HG02623 (cell line): ENCODE data around the gene TMCC1.
"Not testable (repeated sequence)": the region's sequence is repeated elsewhere in the genome, so short reads cannot be mapped to it uniquely, and the experiment has no call there.

Experiments used
- ATAC-seq: cut with Tn5 transposase; IDR thresholded peaks from one replicate; pipeline ENCODE4 v1.9.1; 2021; ENCODE audit warnings: moderate library complexity; ENCODE audit not compliant: unreplicated experiment

The TMCC1 gene

DNA sequence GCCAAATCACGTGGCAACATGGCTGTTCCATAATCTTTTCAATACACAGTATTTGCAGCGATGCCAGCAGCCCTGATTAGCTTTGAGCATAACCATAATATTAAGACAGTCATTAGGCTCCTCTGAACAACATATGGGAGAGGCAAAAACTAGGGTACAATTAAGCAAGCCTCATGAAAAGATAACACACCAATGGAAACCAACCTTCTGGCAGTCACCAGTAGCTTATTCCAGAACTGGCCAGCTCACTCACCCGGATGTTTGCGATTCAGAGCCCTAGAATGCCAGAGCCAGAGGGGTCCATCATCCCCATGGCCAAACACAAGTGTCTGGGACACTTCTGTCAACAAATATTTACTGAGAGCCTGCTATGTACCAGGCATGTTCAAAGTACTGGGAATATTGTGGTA is 238.2 kb downstream of the TMCC1 start:
- no peak for ATAC-seq

DNA sequence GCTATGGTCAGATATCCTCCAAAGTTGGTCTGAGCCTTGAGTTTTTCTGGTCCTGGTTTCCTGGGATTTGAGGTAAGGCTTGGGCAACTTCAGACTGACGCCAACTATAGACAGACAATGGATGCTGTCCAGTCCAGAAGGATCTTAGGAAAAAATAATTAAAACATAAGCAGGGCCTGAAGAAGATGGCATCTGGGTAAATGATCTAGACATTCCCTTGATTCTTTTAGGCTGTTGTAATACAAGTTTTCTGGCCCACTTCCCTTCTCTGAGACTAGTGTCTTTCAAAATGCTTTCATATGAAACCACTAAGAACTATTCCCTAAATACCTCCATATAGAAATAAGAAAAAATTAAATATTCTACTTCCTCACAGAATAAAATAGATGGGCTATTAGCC is 239.4 kb downstream of the TMCC1 start:
- no peak for ATAC-seq

DNA sequence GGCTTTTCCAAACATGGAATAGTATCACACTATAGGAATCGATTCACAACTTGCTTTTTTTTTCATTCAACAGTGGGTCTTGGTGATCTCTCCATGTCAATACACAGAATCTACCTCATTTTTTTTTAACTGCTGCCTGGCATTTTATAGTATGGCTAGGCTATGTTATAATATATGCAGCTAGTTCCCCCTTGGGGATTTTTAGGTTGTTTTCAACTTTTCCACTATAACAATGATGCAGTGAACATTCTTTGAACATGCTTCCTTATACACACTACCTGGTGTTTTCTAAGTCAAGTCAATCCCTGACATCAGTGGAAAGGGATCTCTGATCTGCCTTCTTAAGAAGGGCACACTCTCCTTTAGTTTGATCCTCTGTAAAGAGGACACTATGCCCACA is 240.5 kb downstream of the TMCC1 start:
- ATAC-seq, result no peak

DNA sequence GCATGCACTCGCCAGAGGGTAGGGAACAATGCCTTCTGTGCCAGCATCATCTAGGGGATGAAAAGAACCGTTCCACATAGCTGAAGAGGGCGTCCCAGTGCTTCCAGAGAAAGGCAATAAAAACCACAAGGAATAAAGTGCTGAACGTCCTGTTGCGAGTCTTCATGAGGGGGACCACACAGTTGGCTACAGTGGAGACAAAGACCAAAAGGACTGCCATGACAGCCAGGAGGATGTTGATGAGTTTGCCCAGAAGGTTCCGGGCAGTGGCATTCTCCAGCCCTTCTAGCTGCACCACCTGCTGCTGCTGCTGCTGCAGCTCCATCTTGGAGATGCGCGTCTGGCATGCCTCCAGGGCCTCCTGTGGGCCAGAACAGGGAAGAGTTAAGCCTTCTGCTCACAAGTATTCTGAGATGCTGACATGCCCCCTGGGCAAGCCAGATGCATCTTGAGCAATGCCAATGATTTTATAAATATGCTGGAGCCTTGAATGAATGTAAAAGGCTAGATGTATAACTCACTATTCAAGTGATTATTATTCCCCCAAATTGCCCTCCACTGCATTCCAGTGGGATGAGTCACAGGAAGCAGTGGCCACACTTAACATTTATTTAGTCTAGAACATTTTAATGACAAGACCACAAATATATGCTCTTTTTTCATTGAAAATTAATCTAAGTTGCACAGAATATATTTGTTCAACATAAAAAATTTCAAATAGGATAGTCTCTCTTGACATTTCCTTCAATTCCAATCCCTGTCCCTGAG is 241.9 kb downstream of the TMCC1 start:
- no peak for ATAC-seq

DNA sequence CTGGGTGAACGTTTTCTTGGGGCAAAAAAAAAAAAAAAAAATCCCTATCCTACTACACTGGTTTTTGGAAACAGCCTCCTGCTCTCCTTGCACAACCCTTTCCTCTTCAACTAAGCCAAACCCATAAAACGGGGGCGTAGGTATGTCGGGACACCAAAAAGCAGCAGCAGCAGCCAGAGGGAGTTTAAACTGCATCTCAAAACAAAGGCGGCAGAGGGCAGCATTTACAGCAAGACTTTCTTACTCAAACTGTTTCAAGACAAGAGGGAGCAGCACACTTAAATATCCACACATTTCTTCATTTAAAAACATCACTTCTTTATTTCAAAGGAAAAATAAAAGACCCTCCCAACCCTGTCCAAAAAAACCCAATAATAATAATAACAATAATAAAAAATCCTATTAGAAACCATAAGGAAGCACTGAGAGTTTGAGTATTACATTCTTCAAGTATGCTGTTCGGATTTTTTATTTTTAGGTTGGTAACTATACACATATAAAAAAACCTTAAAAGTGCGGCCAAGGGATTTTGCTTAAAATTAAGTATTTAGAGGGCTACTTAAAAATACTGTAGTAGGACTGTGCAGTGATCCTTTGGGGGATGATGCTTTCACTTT is 243.1 kb downstream of the TMCC1 start:
- no peak for ATAC-seq

DNA sequence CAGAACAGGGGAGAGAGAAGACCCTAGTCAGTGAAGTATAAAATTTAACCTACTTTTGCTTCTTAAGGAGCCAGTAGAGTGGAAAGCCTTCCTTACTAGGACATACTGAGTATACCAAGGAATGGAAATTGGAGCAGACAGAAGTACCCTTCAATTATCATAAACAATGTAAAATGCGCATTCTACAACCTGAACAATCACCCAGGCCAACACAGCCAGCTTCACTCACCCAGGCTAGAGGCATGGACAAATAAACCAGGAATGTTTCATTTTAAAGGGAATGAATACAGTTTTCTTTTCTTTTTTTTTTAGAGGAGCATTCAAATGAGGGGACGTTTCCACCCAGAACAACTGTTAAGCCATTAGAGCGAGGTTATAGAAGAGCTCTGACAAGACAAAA is 245.1 kb downstream of the TMCC1 start:
- no peak for ATAC-seq

DNA sequence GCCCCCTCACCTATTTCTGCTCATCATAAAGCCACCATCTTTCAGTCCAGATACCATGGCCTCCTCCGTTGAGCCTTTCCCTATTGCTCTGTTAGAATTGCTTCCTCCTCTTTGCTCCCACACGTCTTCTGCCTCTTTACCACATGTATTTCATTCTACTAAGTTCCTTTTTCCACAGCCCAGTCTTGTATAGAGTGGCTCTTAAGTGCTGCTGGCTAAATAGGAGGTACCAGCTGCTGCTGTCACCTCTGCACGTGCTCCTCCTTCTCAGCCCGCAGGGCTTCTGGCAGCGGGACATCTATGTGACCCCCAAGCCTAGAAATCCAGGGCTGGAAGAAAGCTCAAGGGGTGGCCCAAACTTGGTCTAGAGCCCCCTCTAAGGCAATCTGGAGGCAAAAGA is 248.2 kb downstream of the TMCC1 start:
- ATAC-seq, result no peak

DNA sequence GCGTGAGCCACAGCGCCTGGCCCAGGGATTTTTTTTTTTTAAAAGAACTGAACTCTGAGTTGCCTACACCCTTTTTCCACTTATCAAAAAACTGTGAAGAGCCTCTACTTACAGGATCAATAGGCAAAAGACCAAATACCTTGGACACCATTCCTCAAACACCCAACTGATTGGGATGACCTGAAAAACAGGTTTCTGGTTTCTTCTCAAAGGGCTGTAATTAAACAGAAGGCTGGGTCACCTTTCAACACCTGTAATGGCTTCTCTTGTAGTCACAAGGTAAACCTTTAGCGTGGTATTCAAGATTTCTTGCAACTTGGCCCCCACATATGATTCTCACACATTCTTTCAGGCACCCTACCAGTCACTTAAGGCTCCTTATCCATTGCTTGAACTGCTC is 248.7 kb downstream of the TMCC1 start:
- ATAC-seq, result no peak

DNA sequence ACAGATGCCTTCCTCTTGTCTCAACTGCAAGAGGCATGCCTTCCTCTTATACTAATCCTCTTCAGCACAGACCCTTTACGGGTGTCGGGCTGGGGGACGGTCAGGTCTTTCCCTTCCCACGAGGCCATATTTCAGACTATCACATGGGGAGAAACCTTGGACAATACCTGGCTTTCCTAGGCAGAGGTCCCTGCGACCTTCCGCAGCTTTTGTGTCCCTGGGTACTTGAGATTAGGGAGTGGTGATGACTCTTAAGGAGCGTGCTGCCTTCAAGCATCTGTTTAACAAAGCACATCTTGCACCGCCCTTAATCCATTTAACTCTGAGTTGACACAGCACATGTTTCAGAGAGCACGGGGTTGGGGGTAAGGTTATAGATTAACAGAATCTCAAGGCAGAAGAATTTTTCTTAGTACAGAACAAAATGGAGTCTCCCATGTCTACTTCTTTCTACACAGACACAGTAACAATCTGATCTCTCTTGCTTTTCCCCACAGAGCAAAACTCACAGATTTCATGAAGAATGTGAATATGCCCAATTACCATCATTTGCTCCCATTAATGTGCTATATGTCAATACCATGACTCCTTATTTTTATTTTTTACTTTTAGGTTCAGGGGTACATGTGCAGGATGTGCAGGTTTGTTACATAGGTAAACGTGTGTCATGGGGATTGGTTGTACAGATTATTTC is 251.8 kb downstream of the TMCC1 start:
- not testable (repeated sequence) for ATAC-seq

DNA sequence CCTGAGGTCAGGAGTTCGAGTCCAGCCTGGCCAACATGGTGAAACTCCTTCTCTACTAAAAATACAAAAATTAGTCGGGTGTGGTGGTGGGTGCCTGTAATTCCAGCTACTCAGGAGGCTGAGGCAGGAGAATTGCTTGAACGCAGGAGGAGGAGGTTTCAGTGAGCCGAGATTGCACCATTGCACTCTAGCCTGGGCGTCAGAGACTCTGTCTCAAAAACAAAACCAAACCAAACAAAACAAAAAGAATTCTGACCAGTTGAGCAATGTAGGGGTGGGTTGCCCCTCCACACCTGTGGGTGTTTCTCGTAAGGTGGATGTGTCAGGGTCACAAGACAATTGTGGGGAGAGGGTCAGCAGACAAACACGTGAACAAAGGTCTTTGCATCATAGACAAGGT is 252.5 kb downstream of the TMCC1 start:
- ATAC-seq, result not testable (repeated sequence)

DNA sequence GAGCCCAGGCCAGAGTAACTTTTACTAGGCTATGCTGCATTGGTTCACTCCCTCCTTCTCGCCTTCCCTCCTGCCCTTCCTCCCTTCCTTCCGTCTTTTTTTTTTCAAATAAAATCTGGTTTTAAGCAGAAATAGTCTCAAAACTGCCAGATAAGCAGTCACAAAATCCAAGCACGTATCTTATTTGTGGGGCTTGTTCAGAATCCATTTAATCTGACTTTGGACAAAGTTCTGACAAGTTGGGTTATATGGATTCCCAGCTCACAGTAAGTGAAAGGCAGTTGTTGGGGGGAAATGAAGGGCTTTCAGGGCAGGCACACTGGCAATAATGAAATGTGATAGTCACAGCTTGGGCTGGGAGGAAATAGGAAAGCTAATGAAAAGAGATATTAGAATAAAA is 255.0 kb downstream of the TMCC1 start:
- ATAC-seq, result no peak

DNA sequence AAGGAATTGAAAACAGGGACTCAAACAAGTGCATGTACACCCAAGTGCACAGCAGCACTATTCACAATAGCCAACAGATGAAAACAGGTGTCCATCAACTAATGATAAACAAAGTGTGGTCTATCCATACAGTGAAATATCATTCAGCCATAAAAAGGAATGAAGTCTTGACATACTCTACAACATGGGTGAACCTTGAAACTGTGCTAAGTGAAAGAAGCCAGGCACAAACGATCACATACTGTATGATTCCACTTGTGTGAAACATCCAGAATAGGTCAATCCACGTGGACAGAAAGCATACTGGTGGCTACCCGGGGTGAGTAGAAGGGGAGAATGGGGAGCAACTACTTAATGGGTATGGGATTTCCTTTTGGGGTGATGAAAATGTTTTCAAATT is 257.4 kb downstream of the TMCC1 start:
- no peak for ATAC-seq

DNA sequence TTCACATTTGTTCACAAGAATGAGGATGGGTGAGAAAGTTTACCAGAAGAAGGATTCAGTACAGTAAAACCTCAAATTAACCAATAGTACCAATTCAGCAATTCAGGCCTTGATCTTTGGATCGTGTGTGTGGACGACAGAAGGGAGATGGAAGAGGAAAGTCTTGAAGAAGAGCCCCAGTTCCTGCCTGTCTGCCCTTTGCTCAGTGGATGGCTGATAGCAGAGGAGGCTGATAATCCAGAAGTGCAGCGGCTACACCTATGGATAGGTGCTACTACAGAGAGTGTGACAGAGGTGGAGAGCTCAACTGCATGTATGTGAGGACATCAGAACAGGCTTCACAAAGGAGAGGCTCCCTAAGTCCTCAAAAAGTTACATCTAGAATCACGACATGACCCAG is 257.9 kb downstream of the TMCC1 start:
- no peak for ATAC-seq

DNA sequence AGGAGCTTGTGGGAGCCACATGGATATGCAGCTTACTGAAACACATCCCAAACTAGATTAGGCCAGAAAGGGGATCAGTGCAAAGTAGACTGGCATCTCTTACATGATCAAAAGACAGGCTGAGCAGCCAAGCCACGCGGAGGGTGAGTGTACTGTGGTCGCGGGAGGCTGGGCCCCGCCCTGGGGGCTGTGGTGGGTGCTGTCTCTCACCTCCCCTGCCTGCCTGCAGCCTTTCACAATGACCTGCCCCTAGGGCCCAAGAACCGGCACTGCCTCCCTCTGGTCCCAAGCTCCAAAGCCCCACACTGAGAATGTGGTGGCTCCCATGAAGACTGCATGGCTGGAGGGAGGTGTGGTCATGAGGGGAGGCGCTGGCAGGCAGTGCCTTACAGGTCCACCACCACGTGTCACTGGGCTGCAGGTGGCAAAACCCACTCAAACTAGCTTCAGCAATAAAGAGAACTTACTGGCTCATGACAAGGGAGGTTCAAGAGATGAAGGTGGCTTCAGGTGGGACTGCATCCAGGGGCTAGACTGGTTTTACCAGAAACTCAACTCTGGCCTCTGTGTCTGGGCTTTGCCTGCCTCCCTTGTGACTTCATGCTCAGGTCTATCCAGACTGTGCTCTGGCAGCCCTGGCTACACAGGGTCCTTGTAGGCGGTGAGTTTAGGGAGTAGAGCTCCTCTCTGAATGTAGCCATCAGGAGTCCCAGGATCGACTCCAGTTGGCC is 259.6 kb downstream of the TMCC1 start:
- ATAC-seq, result no peak

DNA sequence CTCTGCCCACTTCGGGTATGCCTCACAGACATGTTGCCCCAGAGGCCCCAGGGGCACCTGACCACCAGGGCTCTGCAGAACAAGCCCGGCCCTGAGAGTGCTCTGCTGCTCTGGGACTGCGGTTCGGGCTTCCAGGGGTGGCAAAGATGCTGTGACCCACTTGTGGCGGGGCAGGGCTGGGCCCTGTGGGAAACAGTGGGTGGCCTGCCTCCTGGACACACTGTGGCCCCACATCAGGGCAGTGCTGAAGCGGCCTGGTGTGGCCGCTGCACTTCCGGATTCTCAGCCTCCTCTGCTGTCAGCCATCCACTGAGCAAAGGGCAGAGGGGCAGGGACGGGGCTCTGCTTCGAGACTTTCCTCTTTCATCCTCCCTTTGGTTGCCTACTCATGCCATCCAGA is 260.5 kb downstream of the TMCC1 start:
- no peak for ATAC-seq

DNA sequence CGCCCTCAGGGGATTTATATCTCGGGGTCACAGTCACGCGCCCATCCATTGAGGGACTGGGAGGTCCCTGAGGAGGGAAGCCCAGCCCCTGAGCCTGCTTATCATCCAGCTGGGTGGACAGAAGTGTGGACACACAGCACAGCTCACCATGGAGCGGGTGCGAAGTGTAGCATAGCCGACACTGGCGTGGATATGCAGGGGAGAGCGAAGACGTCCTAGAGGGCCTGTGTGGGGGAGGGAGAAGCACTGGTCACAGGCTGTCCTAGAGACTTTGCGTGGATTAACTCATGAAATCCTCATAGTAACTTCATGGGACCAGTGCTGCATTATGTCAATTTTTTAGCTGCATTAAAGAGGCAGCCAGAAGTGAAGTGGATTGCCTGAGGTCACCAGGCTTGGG is 261.0 kb downstream of the TMCC1 start:
- ATAC-seq, result no peak

DNA sequence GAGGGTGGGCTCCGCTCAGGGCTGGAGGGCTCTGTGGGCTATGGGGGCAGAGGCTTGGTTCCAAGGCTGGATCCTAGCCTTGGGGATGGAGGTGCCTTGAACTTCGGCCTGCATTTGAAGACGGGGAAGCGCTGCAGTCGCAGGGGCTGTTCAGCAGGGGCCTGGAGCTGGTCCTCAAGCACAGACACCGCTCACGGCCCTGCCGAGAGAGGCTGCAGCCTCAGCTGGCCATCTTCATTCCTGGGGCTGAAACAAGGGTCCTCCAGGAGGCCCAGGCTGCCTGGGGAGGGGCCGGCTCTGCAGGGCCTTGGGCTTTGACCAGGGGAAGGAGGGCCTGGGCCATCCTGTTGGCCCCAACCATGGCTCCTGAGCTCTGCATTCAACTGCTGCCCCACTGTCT is 261.5 kb downstream of the TMCC1 start:
- ATAC-seq, result no peak

DNA sequence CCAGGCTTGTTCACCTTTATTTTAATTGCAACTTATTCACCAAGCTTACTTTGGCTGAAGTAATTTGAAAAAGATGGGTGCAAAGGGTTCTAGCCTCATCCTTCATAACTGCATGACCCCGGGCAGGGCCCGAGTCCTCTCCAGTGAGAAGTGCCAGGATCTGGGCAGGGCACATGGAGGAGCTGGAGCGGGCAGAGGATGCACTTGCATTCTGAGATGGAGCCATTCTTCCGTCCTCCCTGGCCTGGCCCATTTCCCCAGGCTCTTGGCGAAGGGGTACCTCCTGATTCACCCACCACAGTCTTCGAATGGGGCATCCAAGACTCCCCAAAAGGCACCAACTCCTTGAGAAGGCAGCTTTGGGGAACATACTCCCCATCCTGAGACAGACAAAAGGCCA is 264.5 kb downstream of the TMCC1 start:
- no peak for ATAC-seq

DNA sequence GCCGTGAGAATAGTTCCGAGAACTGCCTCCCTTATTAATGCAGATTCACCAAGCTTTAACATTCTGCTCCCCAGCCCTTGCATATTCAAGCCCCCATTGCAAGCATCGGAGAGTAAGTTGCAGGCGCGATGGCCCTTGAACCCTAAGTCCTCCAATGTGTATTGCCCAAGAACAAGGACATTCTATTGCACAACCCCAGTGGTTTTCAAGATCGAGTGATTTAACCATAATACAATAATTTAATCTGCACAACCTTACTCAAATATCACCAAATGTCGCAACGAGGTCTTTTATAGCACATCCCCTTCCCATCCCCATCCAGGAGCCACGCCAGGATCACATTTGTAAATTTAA is 265.4 kb downstream of the TMCC1 start:
- ATAC-seq, result no peak

DNA sequence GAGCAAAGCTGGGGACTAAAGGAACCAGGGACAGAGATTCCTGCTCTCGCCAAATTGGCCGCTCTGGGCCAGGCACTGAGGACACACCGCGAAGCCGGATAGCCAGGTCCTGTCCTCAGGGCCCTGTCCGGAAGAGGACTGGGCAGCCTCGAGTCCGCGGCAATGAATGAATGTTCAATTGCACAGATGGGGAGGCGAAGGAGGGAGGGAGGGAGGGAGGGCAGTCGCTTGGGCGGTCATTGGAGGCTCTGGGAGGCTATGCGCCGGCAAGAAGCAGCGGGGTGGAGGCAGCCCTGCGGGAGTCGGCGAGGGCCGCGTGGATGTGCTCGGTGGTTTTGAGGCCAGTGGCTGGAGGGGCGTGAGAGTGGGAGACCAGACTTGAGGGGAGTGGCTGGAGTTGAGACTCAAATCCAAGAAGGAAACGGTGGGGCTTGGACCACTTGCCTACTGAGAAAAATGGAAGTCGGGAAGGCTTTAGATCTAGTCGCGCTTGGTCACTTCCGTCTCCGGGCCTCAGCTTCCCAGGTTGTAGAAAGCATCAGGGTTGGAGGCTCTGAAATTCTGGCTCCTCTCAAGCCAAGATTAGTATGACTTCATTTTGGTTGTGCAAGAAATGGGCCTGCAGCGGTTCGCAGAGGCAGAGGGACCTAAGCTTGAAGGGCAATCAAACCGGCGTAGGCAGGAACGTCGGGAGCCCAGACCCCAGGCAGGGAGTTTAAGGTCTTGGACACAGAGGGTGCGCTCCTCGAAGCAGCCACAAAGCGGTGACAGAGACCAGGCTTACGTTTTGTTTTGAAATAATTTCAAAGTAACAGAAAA is 266.0 kb downstream of the TMCC1 start:
- ATAC-seq, result no peak
